ENCODE measurements around the gene PDCL2. TPM values are rescaled to one million over a fixed set of nuclear protein-coding genes. Genes with fewer than 3 reads are reported as not detected.

Gene PDCL2
- total and polyA plus RNA-seq, 2 of the 13 experiments (the other 11 are each of a cell fraction or from before 2014, with no cell fraction given), result not detected

DNA sequence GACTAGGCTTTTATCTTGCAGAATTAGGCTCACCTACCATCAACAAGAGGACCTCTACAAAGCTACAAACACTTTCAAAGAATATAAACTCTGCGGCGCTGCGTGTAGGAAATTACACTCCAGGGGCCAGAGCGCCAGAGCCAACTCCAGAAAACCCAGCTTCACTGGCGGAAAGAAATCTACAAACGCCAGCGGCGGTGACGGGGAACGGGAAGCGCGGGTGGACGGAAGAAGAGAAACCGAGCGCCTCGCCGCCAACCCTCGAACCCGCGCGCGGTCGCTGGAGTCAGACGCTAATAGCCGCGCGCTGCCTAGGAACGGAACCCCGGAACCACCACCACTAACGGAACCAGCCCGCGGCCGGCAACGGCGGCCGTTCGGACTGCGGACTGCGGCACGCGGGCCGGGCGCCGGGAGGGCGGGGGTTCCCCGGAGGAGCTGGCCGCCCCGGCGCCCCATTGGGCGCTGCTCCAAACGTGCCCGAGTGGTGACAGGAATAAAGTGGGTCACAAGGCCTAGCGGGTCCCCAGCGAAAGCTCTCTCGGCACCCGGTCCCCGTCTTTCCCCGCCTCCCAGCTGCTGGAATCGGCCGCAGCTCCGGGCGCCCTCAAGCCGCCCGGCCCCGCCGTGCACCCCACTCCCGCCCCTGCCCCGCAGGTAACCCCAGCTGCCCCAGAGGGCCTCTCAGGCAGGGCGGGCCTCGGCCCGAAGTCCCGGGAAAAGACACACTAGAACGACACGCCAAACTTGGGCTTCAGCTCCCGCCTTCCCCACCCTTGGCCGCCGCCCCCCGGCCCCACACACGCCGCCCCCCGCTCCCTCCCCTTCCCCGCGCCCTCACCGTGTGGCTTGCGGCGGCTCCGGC, 46.2 kb downstream of the PDCL2 start (continued):
- TF ChIP-seq, protein P1, sequence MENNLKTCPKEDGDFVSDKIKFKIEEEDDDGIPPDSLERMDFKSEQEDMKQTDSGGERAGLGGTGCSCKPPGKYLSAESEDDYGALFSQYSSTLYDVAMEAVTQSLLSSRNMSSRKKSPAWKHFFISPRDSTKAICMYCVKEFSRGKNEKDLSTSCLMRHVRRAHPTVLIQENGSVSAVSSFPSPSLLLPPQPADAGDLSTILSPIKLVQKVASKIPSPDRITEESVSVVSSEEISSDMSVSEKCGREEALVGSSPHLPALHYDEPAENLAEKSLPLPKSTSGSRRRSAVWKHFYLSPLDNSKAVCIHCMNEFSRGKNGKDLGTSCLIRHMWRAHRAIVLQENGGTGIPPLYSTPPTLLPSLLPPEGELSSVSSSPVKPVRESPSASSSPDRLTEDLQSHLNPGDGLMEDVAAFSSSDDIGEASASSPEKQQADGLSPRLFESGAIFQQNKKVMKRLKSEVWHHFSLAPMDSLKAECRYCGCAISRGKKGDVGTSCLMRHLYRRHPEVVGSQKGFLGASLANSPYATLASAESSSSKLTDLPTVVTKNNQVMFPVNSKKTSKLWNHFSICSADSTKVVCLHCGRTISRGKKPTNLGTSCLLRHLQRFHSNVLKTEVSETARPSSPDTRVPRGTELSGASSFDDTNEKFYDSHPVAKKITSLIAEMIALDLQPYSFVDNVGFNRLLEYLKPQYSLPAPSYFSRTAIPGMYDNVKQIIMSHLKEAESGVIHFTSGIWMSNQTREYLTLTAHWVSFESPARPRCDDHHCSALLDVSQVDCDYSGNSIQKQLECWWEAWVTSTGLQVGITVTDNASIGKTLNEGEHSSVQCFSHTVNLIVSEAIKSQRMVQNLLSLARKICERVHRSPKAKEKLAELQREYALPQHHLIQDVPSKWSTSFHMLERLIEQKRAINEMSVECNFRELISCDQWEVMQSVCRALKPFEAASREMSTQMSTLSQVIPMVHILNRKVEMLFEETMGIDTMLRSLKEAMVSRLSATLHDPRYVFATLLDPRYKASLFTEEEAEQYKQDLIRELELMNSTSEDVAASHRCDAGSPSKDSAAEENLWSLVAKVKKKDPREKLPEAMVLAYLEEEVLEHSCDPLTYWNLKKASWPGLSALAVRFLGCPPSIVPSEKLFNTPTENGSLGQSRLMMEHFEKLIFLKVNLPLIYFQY (CRISPR knock-in tag; IDR thresholded peaks at IDR 0.05; ENCODE audit: borderline replicate concordance), result peak; percentile 87; the same call in 1 of the 2 replicates
- TF ChIP-seq, protein P2, sequence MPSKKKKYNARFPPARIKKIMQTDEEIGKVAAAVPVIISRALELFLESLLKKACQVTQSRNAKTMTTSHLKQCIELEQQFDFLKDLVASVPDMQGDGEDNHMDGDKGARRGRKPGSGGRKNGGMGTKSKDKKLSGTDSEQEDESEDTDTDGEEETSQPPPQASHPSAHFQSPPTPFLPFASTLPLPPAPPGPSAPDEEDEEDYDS (CRISPR knock-in tag; IDR thresholded peaks at IDR 0.05), result no peak
- peak; percentile 67; the same call in 1 of the 2 replicates for TF ChIP-seq SMAD1 (CRISPR knock-in tag; IDR thresholded peaks at IDR 0.05; ENCODE audit: borderline replicate concordance, low read depth)
- TF ChIP-seq CHD2 (IDR thresholded peaks at IDR 0.05; ENCODE audit: low read depth, low read length), result no peak
- TF ChIP-seq SP140L (CRISPR knock-in tag; IDR thresholded peaks at IDR 0.05; ENCODE audit: borderline replicate concordance), result no peak
- TF ChIP-seq, protein P3, sequence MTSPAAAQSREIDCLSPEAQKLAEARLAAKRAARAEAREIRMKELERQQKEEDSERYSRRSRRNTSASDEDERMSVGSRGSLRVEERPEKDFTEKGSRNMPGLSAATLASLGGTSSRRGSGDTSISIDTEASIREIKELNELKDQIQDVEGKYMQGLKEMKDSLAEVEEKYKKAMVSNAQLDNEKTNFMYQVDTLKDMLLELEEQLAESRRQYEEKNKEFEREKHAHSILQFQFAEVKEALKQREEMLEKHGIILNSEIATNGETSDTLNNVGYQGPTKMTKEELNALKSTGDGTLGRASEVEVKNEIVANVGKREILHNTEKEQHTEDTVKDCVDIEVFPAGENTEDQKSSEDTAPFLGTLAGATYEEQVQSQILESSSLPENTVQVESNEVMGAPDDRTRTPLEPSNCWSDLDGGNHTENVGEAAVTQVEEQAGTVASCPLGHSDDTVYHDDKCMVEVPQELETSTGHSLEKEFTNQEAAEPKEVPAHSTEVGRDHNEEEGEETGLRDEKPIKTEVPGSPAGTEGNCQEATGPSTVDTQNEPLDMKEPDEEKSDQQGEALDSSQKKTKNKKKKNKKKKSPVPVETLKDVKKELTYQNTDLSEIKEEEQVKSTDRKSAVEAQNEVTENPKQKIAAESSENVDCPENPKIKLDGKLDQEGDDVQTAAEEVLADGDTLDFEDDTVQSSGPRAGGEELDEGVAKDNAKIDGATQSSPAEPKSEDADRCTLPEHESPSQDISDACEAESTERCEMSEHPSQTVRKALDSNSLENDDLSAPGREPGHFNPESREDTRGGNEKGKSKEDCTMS (CRISPR knock-in tag; conservative IDR thresholded peaks at IDR 0.05), result no peak
- TF ChIP-seq, protein P4, sequence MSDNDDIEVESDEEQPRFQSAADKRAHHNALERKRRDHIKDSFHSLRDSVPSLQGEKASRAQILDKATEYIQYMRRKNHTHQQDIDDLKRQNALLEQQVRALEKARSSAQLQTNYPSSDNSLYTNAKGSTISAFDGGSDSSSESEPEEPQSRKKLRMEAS (IDR thresholded peaks at IDR 0.05), result peak; percentile 82
- TF ChIP-seq HNF4A (CRISPR knock-in tag; IDR thresholded peaks at IDR 0.05), result no peak
- no peak for TF ChIP-seq SP4 (CRISPR knock-in tag; IDR thresholded peaks at IDR 0.05)
- TF ChIP-seq ZBTB43 (CRISPR knock-in tag; conservative IDR thresholded peaks at IDR 0.05), result no peak
- TF ChIP-seq ARID5B (CRISPR knock-in tag; IDR thresholded peaks at IDR 0.05), result peak; percentile 40; the same call in 1 of the 2 replicates
- TF ChIP-seq ZSCAN29 (CRISPR knock-in tag; conservative IDR thresholded peaks at IDR 0.05), result peak; percentile 69; the same call in 1 of the 2 replicates
- peak; percentile 57; the same call in 1 of the 2 replicates for TF ChIP-seq ZNF563 (CRISPR knock-in tag; IDR thresholded peaks at IDR 0.05)
- no peak for TF ChIP-seq ZNF530 (CRISPR knock-in tag; IDR thresholded peaks at IDR 0.05; ENCODE audit: low read depth)
- TF ChIP-seq YY1 (IDR thresholded peaks at IDR 0.05; ENCODE audit: insufficient read depth, insufficient replicate concordance, low read depth, low read length), result peak; percentile 77
